Esophagus muscularis mucosa (tissue), 4 donors: ENCODE measurements around the gene GRIP1.
A peak's percentile ranks its signal among the peaks of the same experiment; 100 is the strongest.

Experiments
- EP300 ChIP-seq: sonication (generic); formaldehyde crosslinking; IDR thresholded peaks from one replicate; pipeline ENCODE4 v1.6.1; 2017; ENCODE audit warnings: antibody characterized with exemption
- POLR2AphosphoS5 ChIP-seq, 2 donors: sonication (generic); formaldehyde crosslinking; IDR thresholded peaks; one replicate each; pipeline ENCODE4 v1.6.1; 2017; ENCODE audit warnings: antibody characterized with exemption in 2 of 2
- TF ChIP-seq, protein P1 (sequence below), 3 experiments: fragments of 200-600 bp in 2 of 3; fragments of 450-650 bp in 1 of 3; sonication (generic) in 2 of 3; IDR thresholded peaks; one replicate each; pipeline ENCODE4 v1.5.1; 2017 to 2019; ENCODE audit warnings: antibody characterized with exemption in 3 of 3, mild to moderate bottlenecking in 2 of 3, moderate library complexity in 1 of 3

- TF ChIP-seq, protein P1, sequence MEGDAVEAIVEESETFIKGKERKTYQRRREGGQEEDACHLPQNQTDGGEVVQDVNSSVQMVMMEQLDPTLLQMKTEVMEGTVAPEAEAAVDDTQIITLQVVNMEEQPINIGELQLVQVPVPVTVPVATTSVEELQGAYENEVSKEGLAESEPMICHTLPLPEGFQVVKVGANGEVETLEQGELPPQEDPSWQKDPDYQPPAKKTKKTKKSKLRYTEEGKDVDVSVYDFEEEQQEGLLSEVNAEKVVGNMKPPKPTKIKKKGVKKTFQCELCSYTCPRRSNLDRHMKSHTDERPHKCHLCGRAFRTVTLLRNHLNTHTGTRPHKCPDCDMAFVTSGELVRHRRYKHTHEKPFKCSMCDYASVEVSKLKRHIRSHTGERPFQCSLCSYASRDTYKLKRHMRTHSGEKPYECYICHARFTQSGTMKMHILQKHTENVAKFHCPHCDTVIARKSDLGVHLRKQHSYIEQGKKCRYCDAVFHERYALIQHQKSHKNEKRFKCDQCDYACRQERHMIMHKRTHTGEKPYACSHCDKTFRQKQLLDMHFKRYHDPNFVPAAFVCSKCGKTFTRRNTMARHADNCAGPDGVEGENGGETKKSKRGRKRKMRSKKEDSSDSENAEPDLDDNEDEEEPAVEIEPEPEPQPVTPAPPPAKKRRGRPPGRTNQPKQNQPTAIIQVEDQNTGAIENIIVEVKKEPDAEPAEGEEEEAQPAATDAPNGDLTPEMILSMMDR (IDR thresholded peaks at IDR 0.05): no peak
- peak; percentile 75 to 87 for TF ChIP-seq POLR2AphosphoS5 (IDR thresholded peaks at IDR 0.05)
- no peak for TF ChIP-seq EP300
These were observed 376.7 kb downstream of the GRIP1 start, which contains the start of gene HELB for GRCh38 chr12:66301944-66302826.
